ENCODE results near the gene LILRA5. TPM values are rescaled to one million over a fixed set of nuclear protein-coding genes. Genes with fewer than 3 reads are reported as not detected.
"Not testable (repeated sequence)": the region's sequence is repeated elsewhere in the genome, so short reads cannot be mapped to it uniquely, and the experiment has no call there.

Gene LILRA5
- total and polyA plus RNA-seq, 3 experiments from 2014 or later, result not detected

GRCh38 chr19:54329476-54330165 lies 16.7 kb upstream of the LILRA5 start:
- no peak overlapping the region for H3K4me3 Mint-ChIP-seq
- ChIA-PET POLR2A (no interaction called here), CTCF (interaction anchor here (1.7 to 4.2 kb wide), 2 partner anchors 59 to 62 kb away, joined by 4 to 17 read pairs; no protein-coding TSS in a partner anchor)
- H3K36me3 Mint-ChIP-seq, result no peaks in the 10 kb centered on the region
- no peak for DNase-seq
- peaks cover 2 to 4% of the 10 kb centered on the region in 2 donors for H3K27me3 Mint-ChIP-seq
- no peak overlapping the region for H3K4me3 ChIP-seq (ENCODE audit: low read length)
- no peaks in the 10 kb centered on the region for H3K9me3 ChIP-seq (ENCODE audit: low read length)
- H3K4me1 Mint-ChIP-seq, result peaks cover 8 to 15% (median 10%) of the 10 kb centered on the region in 3 donors
- H3K36me3 ChIP-seq (ENCODE audit: insufficient read depth, low read length), result no peaks in the 10 kb centered on the region
- peaks cover 8% of the 10 kb centered on the region for H3K4me1 ChIP-seq (ENCODE audit: insufficient read depth, low read length)
- no peak overlapping the region for H3K27ac ChIP-seq (ENCODE audit: low read depth, low read length)
- H3K9me3 Mint-ChIP-seq, result no peaks in the 10 kb centered on the region
- H3K27me3 ChIP-seq (ENCODE audit: insufficient read depth, low read length, poor library complexity, severe bottlenecking), result no peaks in the 10 kb centered on the region
- no peak overlapping the region for H3K27ac Mint-ChIP-seq

GRCh38 chr19:54328781-54329180 lies 15.8 kb upstream of the LILRA5 start:
- H3K27ac ChIP-seq (ENCODE audit: low read depth, low read length); H3K36me3 ChIP-seq (ENCODE audit: insufficient read depth, low read length); H3K9me3 ChIP-seq (ENCODE audit: low read length); H3K9me3 Mint-ChIP-seq; H3K4me3 ChIP-seq (ENCODE audit: low read length); H3K4me1 ChIP-seq (ENCODE audit: insufficient read depth, low read length); H3K36me3 Mint-ChIP-seq; H3K27me3 Mint-ChIP-seq; H3K27me3 ChIP-seq (ENCODE audit: insufficient read depth, low read length, poor library complexity, severe bottlenecking); DNase-seq: not testable (repeated sequence)
- POLR2A ChIA-PET, result interaction anchor here (0.6 kb wide), 1 partner anchor 1802 kb away, joined by 3 read pairs; no protein-coding TSS in a partner anchor
- H3K27ac Mint-ChIP-seq, result peak overlapping the region in 1 of 8 donors; percentile 45
- H3K4me3 Mint-ChIP-seq, result peak overlapping the region in 1 of 7 donors; percentile 27
- CTCF ChIA-PET, result interaction anchor here (8.4 kb wide), 1 partner anchor 62 kb away, joined by 119 read pairs; no protein-coding TSS in a partner anchor
- peaks cover 8 to 15% (median 10%) of the 10 kb centered on the region in 3 donors for H3K4me1 Mint-ChIP-seq

- H3K27ac ChIP-seq (ENCODE audit: low read depth, low read length), result no peak overlapping the region
- ChIA-PET CTCF (interaction anchor here (1.0 to 8.4 kb wide), 2 partner anchors 39 to 65 kb away, joined by 3 to 119 read pairs; partner anchors contain the start of gene LAIR1), POLR2A (no interaction called here)
- no peak overlapping the region for H3K4me3 Mint-ChIP-seq
- no peaks in the 10 kb centered on the region for H3K36me3 Mint-ChIP-seq
- peaks cover 9 to 19% of the 10 kb centered on the region in 2 donors for H3K27me3 Mint-ChIP-seq
- H3K4me3 ChIP-seq (ENCODE audit: low read length), result no peak overlapping the region
- DNase-seq, result no peak
- no peaks in the 10 kb centered on the region for H3K27me3 ChIP-seq (ENCODE audit: insufficient read depth, low read length, poor library complexity, severe bottlenecking)
- no peaks in the 10 kb centered on the region for H3K9me3 Mint-ChIP-seq
- H3K36me3 ChIP-seq (ENCODE audit: insufficient read depth, low read length), result no peaks in the 10 kb centered on the region
- peaks cover 8% of the 10 kb centered on the region for H3K4me1 ChIP-seq (ENCODE audit: insufficient read depth, low read length)
- H3K4me1 Mint-ChIP-seq, result peaks cover 8 to 15% (median 10%) of the 10 kb centered on the region in 3 donors
- no peaks in the 10 kb centered on the region for H3K9me3 ChIP-seq (ENCODE audit: low read length)
- H3K27ac Mint-ChIP-seq, result peak overlapping the region in 1 of 8 donors; percentile 12
Observed at GRCh38 chr19:54325631-54326030, 12.7 kb upstream of the LILRA5 start.

GRCh38 chr19:54325194-54325621 lies 12.2 kb upstream of the LILRA5 start:
- POLR2A ChIA-PET, result no interaction called here

GRCh38 chr19:54324071-54324470 lies 11.1 kb upstream of the LILRA5 start:
- Mint-ChIP-seq H3K4me1 (peaks cover 8 to 15% (median 10%) of the 10 kb centered on the region in 3 donors), H3K27me3 (peaks cover 9 to 27% of the 10 kb centered on the region in 2 donors), H3K4me3 (no peak overlapping the region), H3K36me3 (no peaks in the 10 kb centered on the region), H3K9me3 (no peaks in the 10 kb centered on the region), H3K27ac (no peak overlapping the region)
- DNase-seq, result no peak
- Histone ChIP-seq H3K9me3 (ENCODE audit: low read length) (no peaks in the 10 kb centered on the region), H3K36me3 (ENCODE audit: insufficient read depth, low read length) (no peaks in the 10 kb centered on the region), H3K27me3 (ENCODE audit: insufficient read depth, low read length, poor library complexity, severe bottlenecking) (no peaks in the 10 kb centered on the region), H3K27ac (ENCODE audit: low read depth, low read length) (no peak overlapping the region), H3K4me1 (ENCODE audit: insufficient read depth, low read length) (peaks cover 8% of the 10 kb centered on the region), H3K4me3 (ENCODE audit: low read length) (no peak overlapping the region)
- POLR2A ChIA-PET, result interaction anchor here (1.4 kb wide), 1 partner anchor 64 kb away, joined by 5 read pairs; no protein-coding TSS in a partner anchor
- CTCF ChIA-PET, result interaction anchor here (1.3 to 8.4 kb wide), 3 partner anchors 17 to 66 kb away, joined by 3 to 119 read pairs (median 4); no protein-coding TSS in a partner anchor

More at GRCh38 chr19:54325194-54325621, 12.2 kb upstream of the LILRA5 start:
- Mint-ChIP-seq H3K4me1 (peaks cover 8 to 15% (median 10%) of the 10 kb centered on the region in 3 donors), H3K36me3 (no peaks in the 10 kb centered on the region), H3K4me3 (no peak overlapping the region), H3K9me3 (no peaks in the 10 kb centered on the region), H3K27me3 (peaks cover 9 to 23% of the 10 kb centered on the region in 2 donors), H3K27ac (no peak overlapping the region)
- no peaks in the 10 kb centered on the region for H3K36me3 ChIP-seq (ENCODE audit: insufficient read depth, low read length)
- peaks cover 8% of the 10 kb centered on the region for H3K4me1 ChIP-seq (ENCODE audit: insufficient read depth, low read length)
- CTCF ChIA-PET, result interaction anchor here (1.5 to 8.4 kb wide), 2 partner anchors 16 to 65 kb away, joined by 4 to 119 read pairs; no protein-coding TSS in a partner anchor
- H3K27ac ChIP-seq (ENCODE audit: low read depth, low read length), result no peak overlapping the region
- H3K9me3 ChIP-seq (ENCODE audit: low read length), result no peaks in the 10 kb centered on the region
- no peaks in the 10 kb centered on the region for H3K27me3 ChIP-seq (ENCODE audit: insufficient read depth, low read length, poor library complexity, severe bottlenecking)
- H3K4me3 ChIP-seq (ENCODE audit: low read length), result no peak overlapping the region
- peak; percentile 44 to 60 (median 50) for DNase-seq

- H3K27me3 ChIP-seq (ENCODE audit: insufficient read depth, low read length, poor library complexity, severe bottlenecking); H3K4me3 Mint-ChIP-seq; H3K27ac ChIP-seq (ENCODE audit: low read depth, low read length); H3K27ac Mint-ChIP-seq; POLR2A ChIA-PET; H3K36me3 ChIP-seq (ENCODE audit: insufficient read depth, low read length); H3K4me1 ChIP-seq (ENCODE audit: insufficient read depth, low read length); H3K9me3 Mint-ChIP-seq; DNase-seq; H3K4me3 ChIP-seq (ENCODE audit: low read length); H3K9me3 ChIP-seq (ENCODE audit: low read length); H3K36me3 Mint-ChIP-seq: not testable (repeated sequence)
- CTCF ChIA-PET, result interaction anchor here (8.4 kb wide), 1 partner anchor 68 kb away, joined by 119 read pairs; no protein-coding TSS in a partner anchor
- Mint-ChIP-seq H3K27me3 (peaks cover 9 to 27% of the 10 kb centered on the region in 2 donors), H3K4me1 (peaks cover 8 to 15% (median 10%) of the 10 kb centered on the region in 3 donors)
Observed at GRCh38 chr19:54322934-54323333, 10.0 kb upstream of the LILRA5 start.

GRCh38 chr19:54322295-54322694 lies 9.3 kb upstream of the LILRA5 start:
- H3K4me3 ChIP-seq (ENCODE audit: low read length); H3K9me3 Mint-ChIP-seq; H3K36me3 ChIP-seq (ENCODE audit: insufficient read depth, low read length); H3K27ac ChIP-seq (ENCODE audit: low read depth, low read length); H3K27me3 ChIP-seq (ENCODE audit: insufficient read depth, low read length, poor library complexity, severe bottlenecking); H3K36me3 Mint-ChIP-seq; H3K4me3 Mint-ChIP-seq; H3K27ac Mint-ChIP-seq; DNase-seq; H3K4me1 ChIP-seq (ENCODE audit: insufficient read depth, low read length); H3K9me3 ChIP-seq (ENCODE audit: low read length); POLR2A ChIA-PET: not testable (repeated sequence)
- Mint-ChIP-seq H3K4me1 (peaks cover 5 to 11% (median 7%) of the 10 kb centered on the region in 3 donors), H3K27me3 (peaks cover 12 to 27% of the 10 kb centered on the region in 2 donors)
- CTCF ChIA-PET, result interaction anchor here (8.4 kb wide), 1 partner anchor 68 kb away, joined by 119 read pairs; no protein-coding TSS in a partner anchor

Measured in CD8-positive, alpha-beta memory T cell (primary cell).